IMR-90 (cell line): Measurements from ENCODE around the gene STAC.

Experiments
- BHLHE40 ChIP-seq: fragments of 150-350 bp; IDR thresholded peaks from 2 replicates; pipeline ENCODE4 v1.6.1; 2016; ENCODE audit warnings: mild to moderate bottlenecking, low read depth, low read length
- CEBPB ChIP-seq: IDR thresholded peaks from 2 replicates; pipeline ENCODE4 v1.6.1; 2012; ENCODE audit warnings: low read depth, low read length, improper control_type of control experiment
- CHD1 ChIP-seq: IDR thresholded peaks from 2 replicates; pipeline ENCODE4 v1.6.1; 2012; ENCODE audit warnings: low read depth, low read length, improper control_type of control experiment
- FOS ChIP-seq: fragments of 150-350 bp; IDR thresholded peaks from 2 replicates; pipeline ENCODE4 v1.6.1; 2016; ENCODE audit warnings: low read depth, low read length
- NFE2L2 ChIP-seq: fragments of 150-350 bp; IDR thresholded peaks from 2 replicates; pipeline ENCODE4 v1.6.1; 2016; ENCODE audit warnings: low read depth, mild to moderate bottlenecking, low read length
- POLR2A ChIP-seq: IDR thresholded peaks from 2 replicates; pipeline ENCODE4 v1.6.1; 2012; ENCODE audit warnings: mild to moderate bottlenecking, low read depth, low read length
- RAD21 ChIP-seq: IDR thresholded peaks from 2 replicates; pipeline ENCODE4 v1.6.1; 2012; ENCODE audit warnings: low read length, improper control_type of control experiment
- RFX5 ChIP-seq: IDR thresholded peaks from 2 replicates; pipeline ENCODE4 v1.8.0; 2012; ENCODE audit warnings: low read depth, mild to moderate bottlenecking, low read length, moderate library complexity
- SMC3 ChIP-seq: fragments of 150-350 bp; IDR thresholded peaks from 2 replicates; pipeline ENCODE4 v1.6.1; 2016; ENCODE audit warnings: low read depth, mild to moderate bottlenecking, antibody characterized with exemption, low read length, moderate library complexity
- TF ChIP-seq, protein P1 (sequence below): conservative IDR thresholded peaks from 2 replicates; pipeline ENCODE4 v1.5.1; 2012; ENCODE audit warnings: mild to moderate bottlenecking, low read depth, low read length, improper control_type of control experiment
- TF ChIP-seq, protein P2 (sequence below): fragments of 150-350 bp; IDR thresholded peaks from 2 replicates; pipeline ENCODE4 v1.6.1; 2017; ENCODE audit warnings: mild to moderate bottlenecking, antibody characterized with exemption, low read length, low read depth
- TF ChIP-seq, protein P3 (sequence below): fragments of 150-350 bp; IDR thresholded peaks from 2 replicates; pipeline ENCODE4 v1.6.1; 2016; ENCODE audit warnings: low read depth, mild to moderate bottlenecking, low read length, moderate library complexity, borderline replicate concordance

DNA sequence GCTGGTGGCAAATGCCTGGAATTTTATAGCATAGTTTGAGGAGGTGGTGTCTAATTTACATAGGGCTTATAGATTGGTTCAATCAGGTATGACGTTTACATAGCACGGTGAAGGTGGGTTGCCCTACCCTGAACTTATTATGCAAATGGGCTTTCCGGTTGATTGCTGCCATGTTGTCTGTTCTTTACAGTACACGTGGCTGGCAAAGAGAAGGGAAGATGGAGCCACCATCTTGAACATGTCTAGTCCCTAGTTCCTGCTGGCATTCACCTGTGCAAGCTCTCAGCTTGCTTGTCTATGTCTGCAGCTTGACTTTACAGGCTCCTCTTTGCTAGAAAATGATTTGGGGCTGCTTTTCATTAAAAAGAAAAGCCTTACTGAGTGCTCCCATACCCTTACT lies 14.0 kb upstream of the STAC start:
- TF ChIP-seq, protein P1, sequence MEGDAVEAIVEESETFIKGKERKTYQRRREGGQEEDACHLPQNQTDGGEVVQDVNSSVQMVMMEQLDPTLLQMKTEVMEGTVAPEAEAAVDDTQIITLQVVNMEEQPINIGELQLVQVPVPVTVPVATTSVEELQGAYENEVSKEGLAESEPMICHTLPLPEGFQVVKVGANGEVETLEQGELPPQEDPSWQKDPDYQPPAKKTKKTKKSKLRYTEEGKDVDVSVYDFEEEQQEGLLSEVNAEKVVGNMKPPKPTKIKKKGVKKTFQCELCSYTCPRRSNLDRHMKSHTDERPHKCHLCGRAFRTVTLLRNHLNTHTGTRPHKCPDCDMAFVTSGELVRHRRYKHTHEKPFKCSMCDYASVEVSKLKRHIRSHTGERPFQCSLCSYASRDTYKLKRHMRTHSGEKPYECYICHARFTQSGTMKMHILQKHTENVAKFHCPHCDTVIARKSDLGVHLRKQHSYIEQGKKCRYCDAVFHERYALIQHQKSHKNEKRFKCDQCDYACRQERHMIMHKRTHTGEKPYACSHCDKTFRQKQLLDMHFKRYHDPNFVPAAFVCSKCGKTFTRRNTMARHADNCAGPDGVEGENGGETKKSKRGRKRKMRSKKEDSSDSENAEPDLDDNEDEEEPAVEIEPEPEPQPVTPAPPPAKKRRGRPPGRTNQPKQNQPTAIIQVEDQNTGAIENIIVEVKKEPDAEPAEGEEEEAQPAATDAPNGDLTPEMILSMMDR: no peak
- TF ChIP-seq POLR2A (no peak), BHLHE40 (no peak), RFX5 (no peak), SMC3 (no peak), RAD21 (no peak), CHD1 (no peak), CEBPB (no peak), FOS (no peak), NFE2L2 (no peak)
- TF ChIP-seq, protein P2, sequence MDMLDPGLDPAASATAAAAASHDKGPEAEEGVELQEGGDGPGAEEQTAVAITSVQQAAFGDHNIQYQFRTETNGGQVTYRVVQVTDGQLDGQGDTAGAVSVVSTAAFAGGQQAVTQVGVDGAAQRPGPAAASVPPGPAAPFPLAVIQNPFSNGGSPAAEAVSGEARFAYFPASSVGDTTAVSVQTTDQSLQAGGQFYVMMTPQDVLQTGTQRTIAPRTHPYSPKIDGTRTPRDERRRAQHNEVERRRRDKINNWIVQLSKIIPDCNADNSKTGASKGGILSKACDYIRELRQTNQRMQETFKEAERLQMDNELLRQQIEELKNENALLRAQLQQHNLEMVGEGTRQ: no peak
- TF ChIP-seq, protein P3, sequence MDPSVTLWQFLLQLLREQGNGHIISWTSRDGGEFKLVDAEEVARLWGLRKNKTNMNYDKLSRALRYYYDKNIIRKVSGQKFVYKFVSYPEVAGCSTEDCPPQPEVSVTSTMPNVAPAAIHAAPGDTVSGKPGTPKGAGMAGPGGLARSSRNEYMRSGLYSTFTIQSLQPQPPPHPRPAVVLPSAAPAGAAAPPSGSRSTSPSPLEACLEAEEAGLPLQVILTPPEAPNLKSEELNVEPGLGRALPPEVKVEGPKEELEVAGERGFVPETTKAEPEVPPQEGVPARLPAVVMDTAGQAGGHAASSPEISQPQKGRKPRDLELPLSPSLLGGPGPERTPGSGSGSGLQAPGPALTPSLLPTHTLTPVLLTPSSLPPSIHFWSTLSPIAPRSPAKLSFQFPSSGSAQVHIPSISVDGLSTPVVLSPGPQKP: no peak
